A549 treated with Hydrocortisone at 1 μM for 4 hours (cell line): ENCODE measurements around the gene MCAM. TPM values are rescaled to one million over a fixed set of nuclear protein-coding genes. Genes with fewer than 3 reads are reported as not detected.

Source experiments
- total RNA-seq: library from RNA; stranded (reverse); fragments of 200-300 nt; extraction: Qiagen RNA extraction; gene quantifications from 5 replicates; pipeline ENCODE4 v1.2.3, GENCODE V29; 2022

The MCAM gene
- 10.6 to 14.2 TPM (median 11.4 TPM) in 5 replicates for total RNA-seq

GRCh38 chr11:119316729-119317591 is at the start of gene MCAM:
TSS of gene MCAM (minus strand) at chr11:119317130. CDS start at chr11:119317101, 29 bp downstream.

GRCh38 chr11:119346605-119347004 is 29.7 kb upstream of the MCAM start, which contains the start of gene MFRP:
TSS of gene MFRP (minus strand) at chr11:119346705. CDS start at chr11:119346513, 192 bp downstream.

GRCh38 chr11:119340335-119341221 is 23.6 kb upstream of the MCAM start, which contains the start of gene C1QTNF5:
TSS of gene C1QTNF5 (minus strand) at chr11:119340883. CDS start at chr11:119340397, 486 bp downstream.

GRCh38 chr11:119334174-119334930 is 17.4 kb upstream of the MCAM start, which contains the start of gene RNF26:
TSS of gene RNF26 (plus strand) at chr11:119334527. CDS start at chr11:119335123, 596 bp downstream.

Other genes with a start within 250 kb of the MCAM start
- 12.3 to 13.6 TPM (median 12.5 TPM) in 5 replicates for gene VPS11, start 249.3 kb downstream of the MCAM start, total RNA-seq
- gene HMBS, start 232.2 kb downstream of the MCAM start, total RNA-seq, result 43.9 to 48.8 TPM (median 45.8 TPM) in 5 replicates
- 31.5 to 39.9 TPM (median 37.0 TPM) in 5 replicates for gene DPAGT1, start 215.3 kb downstream of the MCAM start, total RNA-seq
- 4.8 to 6.5 TPM (median 5.2 TPM) in 5 replicates for gene C2CD2L, start 209.8 kb downstream of the MCAM start, total RNA-seq
- gene HINFP, start 195.6 kb downstream of the MCAM start, total RNA-seq, result 8.6 to 11.7 TPM (median 9.3 TPM) in 5 replicates
- gene ABCG4, start 168.1 kb downstream of the MCAM start, total RNA-seq, result 0.26 to 0.40 TPM (median 0.33 TPM) in 5 replicates
- gene NLRX1, start 148.4 kb downstream of the MCAM start, total RNA-seq, result 9.7 to 12.0 TPM (median 10.7 TPM) in 5 replicates
- 0.15 to 0.30 TPM (median 0.23 TPM) in 4 of 5 replicates, not detected in the other for gene NHERF4, start 131.7 kb downstream of the MCAM start, total RNA-seq
- gene CBL, start 110.8 kb downstream of the MCAM start, total RNA-seq, result 5.7 to 10.7 TPM (median 7.9 TPM) in 5 replicates
- 32.7 to 38.7 TPM (median 34.8 TPM) in 5 replicates for gene RNF26, start 17.4 kb upstream of the MCAM start, total RNA-seq
- gene C1QTNF5, start 23.8 kb upstream of the MCAM start, total RNA-seq, result not detected in 5 replicates
- not detected in 5 replicates for gene MFRP, start 29.6 kb upstream of the MCAM start, total RNA-seq
- 0.77 to 1.4 TPM (median 0.96 TPM) in 5 replicates for gene USP2, start 64.6 kb upstream of the MCAM start, total RNA-seq
- 11.4 to 19.8 TPM (median 13.2 TPM) in 5 replicates for gene THY1, start 106.0 kb upstream of the MCAM start, total RNA-seq